ENCODE data around the gene TRIM6.
A peak's percentile ranks its signal among the peaks of the same experiment; 100 is the strongest.
"Not testable (repeated sequence)": the region's sequence is repeated elsewhere in the genome, so short reads cannot be mapped to it uniquely, and the experiment has no call there.

TRIM6 gene, protein sequence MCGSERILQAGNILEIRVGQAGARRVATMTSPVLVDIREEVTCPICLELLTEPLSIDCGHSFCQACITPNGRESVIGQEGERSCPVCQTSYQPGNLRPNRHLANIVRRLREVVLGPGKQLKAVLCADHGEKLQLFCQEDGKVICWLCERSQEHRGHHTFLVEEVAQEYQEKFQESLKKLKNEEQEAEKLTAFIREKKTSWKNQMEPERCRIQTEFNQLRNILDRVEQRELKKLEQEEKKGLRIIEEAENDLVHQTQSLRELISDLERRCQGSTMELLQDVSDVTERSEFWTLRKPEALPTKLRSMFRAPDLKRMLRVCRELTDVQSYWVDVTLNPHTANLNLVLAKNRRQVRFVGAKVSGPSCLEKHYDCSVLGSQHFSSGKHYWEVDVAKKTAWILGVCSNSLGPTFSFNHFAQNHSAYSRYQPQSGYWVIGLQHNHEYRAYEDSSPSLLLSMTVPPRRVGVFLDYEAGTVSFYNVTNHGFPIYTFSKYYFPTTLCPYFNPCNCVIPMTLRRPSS

DNA sequence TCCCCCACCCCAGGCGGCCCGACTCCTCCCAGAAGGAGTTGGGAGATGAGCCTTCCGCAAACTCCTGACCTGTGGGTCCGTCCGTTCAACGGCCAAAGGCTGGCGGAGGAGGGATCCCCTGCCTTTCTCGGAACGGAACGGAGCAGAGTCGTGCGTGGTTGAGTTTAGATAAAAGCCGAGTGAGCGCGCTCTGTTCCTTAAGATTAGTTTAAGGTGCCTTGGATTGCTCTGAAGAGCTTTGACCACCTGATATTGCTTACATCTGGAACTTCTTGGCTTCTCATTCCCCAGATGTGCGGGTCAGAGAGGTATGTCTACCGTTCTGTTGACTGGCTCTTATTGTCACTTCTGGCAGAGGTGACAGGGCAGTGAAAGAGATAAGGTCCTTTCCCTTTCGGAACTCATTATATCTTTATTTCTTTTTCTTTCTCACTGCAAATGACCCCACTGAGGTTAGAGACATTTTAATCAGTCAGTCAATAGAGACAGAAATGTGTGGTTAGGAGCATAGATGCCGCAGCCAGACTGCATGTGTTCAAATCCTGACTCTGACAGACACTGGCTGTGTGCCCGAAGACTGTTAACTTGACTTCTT is at the start of gene TRIM6:
Gene TRIM6 (plus strand): TSS at position 31 of the 595 bp plus-strand sequence. CDS start 261 bp downstream, at position 292.
- peak; percentile 71 for DNase-seq

DNA sequence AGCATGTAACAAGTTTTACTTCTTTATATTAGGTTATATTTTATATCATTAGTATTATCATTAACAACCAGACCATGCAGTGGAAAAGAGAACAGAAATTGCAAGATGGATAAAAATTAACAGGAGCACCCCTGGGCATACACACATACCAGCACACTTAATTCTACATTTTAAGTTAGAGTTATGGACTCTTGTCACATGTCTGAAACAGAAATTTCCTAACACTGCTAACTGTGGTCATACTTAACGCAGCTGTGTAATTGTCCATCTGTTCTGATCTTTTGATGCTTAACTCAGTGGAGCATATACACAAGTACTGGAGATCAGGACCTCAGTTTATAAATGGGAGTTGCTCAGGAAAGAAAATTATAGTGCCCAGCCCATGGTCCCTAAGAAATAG is 48.5 kb upstream of the TRIM6 start:
- DNase-seq = no peak

DNA sequence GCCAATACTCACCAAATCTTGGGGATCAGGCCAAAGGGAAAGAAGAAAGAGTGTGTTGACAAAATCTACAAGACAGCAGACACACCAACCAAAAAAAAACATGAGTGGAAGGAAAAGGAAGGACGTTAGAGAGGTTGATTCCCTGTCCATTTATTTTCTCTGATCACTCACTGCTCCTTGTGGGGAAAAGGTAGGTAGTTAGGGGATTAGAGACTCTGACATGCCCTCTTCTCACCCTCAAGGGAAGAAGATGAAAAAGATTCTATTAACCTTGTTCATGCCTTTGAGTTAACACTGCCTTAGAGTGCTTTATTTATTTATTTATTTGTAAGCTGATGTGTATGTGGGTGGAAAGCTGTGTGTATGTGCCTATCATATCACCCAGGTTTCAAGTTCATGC is 48.0 kb upstream of the TRIM6 start, which contains the start of gene OR52H1:
Gene OR52H1 (minus strand): TSS at position 101 of the 400 bp plus-strand sequence. CDS start 3,035 bp downstream, outside the sequence.
- DNase-seq = no peak

DNA sequence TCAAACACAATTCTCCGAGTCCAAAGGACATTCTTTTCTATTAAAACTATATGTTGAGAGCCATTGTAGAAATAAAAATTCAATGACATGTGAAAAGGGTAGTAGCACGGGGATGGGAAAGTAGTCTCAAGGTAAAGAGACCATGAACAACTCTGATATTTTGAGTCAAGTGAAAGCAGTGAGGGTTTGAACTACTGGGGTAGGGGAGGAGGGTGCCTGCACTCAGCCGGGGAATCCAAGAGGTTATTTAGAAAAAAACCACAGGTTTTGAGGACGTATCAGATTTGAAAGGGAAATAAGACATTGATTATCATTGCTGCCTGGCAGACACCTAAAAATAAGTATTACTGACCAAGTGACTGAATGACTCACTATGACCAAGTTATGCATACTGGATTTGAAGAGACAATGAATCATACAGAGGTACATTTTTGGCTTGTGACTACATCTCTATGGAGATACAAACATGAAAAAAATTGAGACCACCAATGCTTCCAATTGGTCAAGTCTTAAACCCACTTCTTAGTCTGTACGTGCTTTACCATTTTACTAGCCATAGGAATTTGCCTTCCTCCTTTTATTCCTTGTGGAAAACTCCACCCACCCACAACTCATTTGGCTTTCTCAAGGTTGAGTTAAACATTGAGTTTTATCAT is 45.9 kb upstream of the TRIM6 start:
- DNase-seq = peak; percentile 77

DNA sequence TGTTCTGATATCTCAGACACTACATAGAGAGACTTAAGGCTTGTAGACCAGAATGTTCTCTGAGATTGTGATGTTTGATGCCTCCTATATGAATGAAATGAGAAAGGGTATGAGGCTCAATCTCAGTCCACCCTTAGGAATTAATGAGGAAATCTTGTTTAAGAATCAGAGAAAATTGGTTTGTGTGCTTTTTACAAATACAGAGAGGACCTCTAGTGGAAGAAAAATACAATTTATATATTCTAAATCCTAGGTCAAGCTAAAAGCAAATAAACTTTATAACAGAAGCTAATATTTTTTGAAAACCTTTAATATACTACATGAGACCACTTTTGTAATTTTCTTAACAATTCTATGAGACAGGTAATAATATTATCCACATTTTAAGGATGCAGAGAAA is 43.1 kb upstream of the TRIM6 start:
- no peak for DNase-seq

DNA sequence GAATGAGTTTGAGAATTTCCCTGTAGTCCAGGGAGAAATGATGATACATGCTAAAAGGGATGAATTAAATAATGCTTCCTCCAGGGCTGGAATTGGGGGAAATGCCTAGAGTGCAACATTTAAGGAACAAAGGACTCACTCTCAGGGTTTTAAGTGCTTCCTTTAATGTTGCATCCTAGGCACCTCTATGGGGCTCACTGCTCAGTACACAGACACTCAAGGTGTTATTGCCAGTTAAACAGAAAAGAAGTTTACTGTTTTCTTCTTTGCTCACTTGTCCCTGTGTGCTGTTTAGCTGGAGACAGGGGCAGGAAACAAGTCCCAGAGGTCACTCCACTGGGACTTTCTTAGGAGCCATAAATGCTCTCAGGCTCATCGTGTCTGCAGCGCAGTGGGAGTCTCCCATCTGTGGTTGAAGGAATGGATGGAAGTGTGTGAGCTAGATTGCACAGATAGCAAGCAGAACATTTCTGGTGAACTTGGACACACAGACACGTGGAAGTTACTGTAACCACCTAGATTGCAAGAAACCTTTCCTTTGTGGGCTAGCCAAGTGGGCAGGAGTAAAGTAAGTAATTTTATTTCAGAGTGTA is 39.7 kb upstream of the TRIM6 start:
- no peak for DNase-seq

DNA sequence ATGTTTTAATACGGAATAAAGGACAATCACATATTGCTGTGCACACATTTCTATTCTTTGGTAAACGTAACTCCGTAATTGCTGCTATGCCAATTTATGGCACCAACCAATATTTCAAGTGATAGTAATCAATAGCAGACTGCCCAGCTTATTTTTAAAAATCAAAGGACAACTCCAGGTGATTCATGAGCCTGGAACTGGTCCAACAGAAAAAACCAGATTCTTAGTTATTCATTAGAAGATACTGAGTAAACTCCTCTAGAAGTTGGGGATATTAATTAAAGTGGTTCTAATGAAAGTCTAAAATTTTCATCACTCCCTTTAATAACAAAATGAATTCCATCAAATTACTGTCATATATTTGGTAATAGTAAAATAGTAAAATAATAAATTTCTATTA is 38.7 kb upstream of the TRIM6 start:
- no peak for DNase-seq

DNA sequence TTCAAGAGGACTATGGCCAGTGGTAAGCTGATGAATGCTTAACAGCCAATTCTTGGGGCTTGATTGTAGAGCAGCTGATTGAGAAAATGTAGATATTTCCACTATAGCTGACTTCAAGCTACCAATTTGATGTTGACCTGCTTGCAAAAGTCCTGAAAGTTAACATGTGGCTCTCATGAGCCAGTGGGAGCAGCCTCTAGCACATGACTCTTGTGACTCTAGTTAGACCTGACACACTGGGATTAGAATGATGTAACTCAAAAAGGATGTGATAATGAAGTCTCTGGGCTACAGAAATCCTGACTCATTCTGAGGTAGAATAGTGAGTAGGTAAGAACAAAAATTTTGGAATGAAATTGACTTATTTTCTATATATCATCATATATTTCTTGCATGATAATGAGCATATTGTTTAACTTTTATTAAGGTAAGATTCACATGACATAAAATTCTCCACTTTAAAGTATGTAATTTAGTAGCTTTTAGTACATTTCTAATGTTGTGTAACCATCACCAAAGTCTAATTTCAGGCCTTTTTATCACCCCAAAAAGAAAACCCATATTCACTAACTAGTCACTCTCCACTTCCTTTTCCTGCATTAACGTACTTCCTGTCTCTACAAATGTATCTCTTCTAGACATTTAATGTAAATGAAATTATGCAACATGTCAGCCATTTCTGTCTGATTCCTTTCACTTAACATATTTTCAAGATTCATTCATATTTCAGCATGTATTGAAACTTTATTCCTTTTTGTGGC is 32.0 kb upstream of the TRIM6 start:
- DNase-seq = peak; percentile 60

DNA sequence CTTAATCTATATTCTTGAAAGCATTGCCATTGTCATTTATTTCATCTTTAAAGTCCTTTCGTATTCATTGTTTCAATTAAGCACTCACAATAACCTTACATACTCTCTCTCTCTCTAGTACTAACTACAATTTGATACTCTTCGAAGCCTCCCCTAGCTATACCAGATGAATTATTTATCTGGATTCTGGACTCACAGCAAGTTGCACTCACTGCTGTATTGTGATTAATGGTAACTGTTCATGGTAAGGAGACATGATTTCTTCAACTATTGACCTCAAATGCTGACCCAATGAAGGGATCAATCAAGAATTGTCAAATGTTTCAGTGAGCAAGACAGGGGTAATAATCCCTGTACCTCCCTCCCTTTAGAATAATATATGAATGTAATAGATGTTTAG is 21.8 kb upstream of the TRIM6 start:
- DNase-seq = no peak

DNA sequence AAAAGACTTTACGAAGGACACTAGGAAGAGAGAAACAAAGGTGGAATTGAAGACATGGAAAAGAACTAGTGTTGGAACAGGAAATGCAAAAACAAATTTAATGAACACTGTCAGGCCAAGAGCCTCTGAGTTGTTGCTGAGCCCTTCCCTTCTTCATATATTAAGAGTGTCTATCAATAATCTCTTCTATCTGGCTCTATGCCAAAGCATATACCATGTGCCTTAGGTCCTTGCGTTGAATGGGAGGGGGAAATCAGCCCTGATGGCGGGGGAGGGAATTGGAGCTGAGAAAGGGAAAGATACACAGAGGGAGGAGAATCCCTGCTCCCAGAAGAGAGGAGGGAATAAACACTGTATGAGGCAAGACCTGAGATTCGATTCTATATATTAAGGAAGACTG is 21.3 kb upstream of the TRIM6 start:
- DNase-seq = no peak

DNA sequence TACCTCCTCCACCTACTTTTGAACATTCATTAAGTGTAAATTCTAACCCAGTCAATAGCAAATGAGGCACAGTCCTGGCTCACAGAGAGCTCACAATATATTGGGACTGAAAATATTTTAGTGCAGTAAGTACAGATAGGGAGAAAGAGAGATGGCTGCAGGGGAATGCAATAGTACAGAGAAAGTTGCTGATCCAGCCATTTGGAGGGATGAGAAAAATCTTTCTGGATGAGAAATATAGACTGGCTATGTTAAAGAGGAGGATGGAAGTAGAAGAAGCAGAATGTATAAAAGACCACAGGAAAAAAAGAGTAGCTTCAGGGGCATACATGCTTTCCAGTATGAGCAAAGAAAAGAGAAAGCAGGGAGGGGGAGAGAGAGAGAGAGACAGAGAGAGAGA is 19.3 kb upstream of the TRIM6 start:
- no peak for DNase-seq

DNA sequence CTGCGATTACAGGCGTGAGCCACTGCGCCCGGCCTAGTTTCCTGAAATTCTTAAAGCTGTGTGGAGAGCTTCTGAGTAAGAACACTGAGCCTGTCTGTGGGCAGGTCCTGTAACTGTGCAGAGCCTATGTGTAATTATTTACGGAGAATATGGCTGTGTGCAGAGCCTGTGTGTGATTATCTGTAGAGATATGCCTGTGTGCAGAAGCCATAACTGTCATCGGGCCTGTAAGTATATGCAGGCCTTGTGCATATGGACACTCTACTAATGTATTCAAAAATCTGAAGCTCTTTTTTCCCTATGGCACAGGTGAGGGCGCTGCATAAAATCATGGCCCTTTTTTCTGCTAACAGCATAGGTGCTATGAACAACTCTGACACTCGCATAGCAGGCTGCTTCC is 15.9 kb upstream of the TRIM6 start, which contains the start of gene OR52B6:
Gene OR52B6 (plus strand): TSS at position 301 of the 400 bp plus-strand sequence. CDS start 0 bp downstream, at position 301.
- no peak for DNase-seq

DNA sequence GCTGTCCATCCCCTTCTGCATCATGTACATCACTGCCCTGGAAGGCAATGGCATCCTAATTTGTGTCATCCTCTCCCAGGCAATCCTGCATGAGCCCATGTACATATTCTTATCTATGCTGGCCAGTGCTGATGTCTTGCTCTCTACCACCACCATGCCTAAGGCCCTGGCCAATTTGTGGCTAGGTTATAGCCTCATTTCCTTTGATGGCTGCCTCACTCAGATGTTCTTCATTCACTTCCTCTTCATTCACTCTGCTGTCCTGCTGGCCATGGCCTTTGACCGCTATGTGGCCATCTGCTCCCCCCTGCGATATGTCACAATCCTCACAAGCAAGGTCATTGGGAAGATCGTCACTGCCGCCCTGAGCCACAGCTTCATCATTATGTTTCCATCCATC is 15.4 kb upstream of the TRIM6 start:
- no peak for DNase-seq

DNA sequence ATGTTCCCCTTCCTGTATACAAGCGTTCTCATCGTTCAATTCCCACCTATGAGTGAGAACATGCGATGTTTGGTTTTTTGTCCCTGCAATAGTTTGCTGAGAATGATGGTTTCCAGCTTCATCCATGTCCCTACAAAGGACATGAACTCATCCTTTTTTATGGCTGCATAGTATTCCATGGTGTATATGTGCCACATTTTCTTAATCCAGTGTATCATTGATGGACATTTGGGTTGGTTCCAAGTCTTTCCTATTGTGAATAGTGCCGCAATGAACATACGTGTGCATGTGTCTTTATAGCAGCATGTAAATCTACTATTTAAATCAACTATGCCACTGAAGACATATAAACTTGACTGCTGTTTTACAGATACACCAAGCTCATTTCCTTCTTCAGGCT is 12.0 kb upstream of the TRIM6 start:
- DNase-seq = not testable (repeated sequence)

DNA sequence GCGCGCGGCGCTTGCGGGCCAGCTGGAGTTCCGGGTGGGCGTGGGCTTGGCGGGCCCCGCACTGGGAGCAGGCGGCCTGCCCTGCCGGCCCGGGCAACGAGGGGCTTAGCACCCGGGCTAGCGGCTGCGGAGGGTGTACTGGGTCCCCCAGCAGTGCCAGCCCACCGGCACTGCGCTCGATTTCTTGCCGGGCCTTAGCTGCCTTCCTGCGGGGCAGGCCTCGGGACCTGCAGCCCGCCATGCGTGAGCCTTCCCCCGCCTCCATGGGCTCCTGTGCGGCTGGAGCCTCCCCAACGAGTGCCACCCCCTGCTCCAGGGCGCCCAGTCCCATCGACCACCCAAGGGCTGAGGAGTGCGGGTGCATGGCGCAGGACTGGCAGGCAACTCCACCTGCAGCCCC is 6.5 kb upstream of the TRIM6 start:
- DNase-seq = not testable (repeated sequence)

DNA sequence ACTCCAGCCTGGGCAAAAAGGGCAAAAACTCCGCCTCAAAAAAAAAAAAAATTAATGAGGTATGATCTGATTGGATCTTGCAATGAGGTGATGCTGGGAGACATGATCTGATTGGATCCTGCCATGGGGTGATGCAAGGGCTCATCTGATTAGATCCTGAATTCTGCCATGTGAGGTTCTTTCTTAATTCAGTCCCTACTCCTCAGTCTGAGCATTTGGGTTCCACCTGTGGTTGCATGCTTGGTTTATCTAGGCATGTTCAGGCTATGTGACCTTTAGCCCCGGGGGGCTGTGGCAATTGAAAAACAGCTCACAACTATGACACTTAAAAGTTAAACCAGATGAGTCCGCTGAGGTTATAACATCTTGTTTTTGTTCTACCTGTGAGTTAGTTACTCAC is 4.8 kb upstream of the TRIM6 start:
- no peak for DNase-seq

DNA sequence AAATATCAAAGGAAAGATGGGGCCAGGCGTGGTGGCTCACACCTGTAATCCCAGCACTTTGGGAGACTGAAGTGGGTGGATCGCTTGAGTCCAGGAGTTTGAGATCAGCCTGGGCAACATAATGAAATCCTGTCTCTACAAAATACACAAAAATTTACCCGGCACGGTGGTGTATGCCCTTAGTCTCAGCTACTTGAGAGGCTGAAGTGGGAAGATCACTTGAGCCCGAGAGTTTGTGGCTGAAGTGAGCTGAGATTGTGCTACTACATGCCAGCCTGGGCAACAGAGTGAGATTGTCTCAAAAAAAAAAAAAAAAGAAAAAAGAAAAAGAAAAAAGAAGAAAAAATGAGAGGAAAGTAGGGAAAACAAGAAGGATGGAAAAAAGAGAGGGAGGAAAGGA is 3.8 kb upstream of the TRIM6 start:
- DNase-seq = no peak

DNA sequence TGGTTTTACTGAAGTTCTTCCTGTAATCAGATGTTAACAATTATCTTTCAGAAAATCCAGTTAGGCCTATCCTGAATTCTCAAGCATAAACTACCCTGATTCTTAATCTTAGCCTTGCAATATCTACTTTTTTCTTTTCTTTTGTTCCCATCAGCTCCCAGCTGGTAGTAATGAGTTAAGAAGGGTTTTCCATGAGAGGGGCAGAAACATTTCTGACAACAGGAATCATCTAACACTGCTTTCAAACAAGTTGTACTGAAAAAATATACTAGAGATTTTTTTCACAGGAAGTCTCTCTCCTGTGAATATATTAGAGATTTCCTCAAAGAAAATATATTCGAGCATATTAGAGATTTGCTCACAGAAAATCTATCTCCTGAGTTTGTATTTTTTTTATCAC is 3.3 kb upstream of the TRIM6 start:
- no peak for DNase-seq

DNA sequence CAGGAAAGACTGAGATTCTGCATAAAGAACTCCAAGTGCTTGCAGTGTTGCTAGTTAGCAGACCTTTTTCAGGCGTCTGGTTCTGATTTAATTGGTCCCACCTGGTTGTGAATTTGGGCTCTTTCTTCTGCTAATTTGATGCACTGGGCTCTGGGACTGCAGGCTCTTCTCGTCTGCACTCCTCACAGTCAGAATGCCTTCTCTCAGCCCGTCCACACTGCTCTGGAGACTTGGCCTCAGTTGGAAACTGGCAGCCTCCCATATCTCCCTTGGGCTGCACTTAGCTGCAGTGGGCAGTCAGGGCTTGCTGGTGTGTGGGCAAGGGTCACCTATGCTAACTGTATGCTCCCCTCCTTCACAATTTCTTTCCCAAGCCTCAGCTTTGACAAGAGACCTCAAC is 1.5 kb downstream of the TRIM6 start:
- no peak for DNase-seq

DNA sequence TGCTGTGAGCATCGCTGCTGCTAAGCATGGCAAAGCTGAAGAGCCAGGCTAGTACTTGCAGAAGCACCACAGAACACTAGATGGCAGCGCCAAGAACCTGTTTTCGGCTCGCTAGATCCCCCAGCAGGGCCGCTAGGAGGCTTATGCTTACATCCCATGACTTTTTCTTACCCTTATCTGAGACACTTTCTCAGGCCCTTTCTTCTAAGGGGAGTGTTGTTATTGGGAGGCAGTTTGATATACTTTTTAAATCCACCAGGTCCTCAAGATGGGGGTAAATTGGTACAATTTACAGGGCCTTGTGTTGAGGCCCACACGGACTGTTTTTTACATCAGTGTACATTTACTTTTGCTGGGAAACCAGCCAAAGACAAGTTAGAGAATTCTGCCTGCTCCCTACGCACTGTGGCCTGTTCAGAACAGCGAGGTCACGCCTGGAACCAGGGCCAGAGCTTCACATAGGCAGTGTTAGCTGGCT is 4.0 kb downstream of the TRIM6 start:
- peak; percentile 43 for DNase-seq

DNA sequence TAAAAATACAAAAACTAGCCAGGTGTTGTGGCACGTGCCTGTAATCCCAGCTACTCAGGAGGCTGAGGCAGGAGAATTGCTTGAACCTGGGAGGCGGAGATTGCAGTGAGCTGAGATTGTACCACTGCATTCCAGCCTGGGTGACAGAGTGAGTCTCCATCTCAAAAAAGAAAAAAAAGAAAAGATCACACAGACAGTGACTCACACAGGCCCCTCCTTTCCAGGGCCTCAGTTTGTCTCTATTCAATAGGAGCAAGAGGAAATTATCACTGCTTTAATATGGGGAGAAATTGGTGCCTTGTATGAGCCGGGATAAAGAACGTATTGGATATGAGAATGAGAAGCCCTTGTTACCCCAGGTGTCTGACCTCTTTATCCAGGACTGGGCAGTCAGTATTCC is 6.4 kb downstream of the TRIM6 start:
- not testable (repeated sequence) for DNase-seq

DNA sequence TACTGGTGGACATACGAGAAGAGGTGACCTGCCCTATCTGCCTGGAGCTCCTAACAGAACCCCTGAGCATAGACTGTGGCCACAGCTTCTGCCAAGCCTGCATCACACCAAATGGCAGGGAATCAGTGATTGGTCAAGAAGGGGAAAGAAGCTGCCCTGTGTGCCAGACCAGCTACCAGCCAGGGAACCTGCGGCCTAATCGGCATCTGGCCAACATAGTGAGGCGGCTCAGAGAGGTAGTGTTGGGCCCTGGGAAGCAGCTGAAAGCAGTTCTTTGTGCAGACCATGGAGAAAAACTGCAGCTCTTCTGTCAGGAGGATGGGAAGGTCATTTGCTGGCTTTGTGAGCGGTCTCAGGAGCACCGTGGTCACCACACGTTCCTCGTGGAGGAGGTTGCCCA is 6.9 kb downstream of the TRIM6 start:
- DNase-seq = no peak

All from NCI-H226 (cell line).